CD4-positive, alpha-beta T cell (primary cell): ENCODE results near the gene ZMAT2. TPM values are rescaled to one million over a fixed set of nuclear protein-coding genes. Genes with fewer than 3 reads are reported as not detected.
A peak's percentile ranks its signal among the peaks of the same experiment; 100 is the strongest.

Experiments used
- ATAC-seq: fragments of 200-7000 bp; cut with Tn5 transposase; one replicate; pipeline ENCODE4 v1.10.0; 2022; ENCODE audit warnings: mild to moderate bottlenecking; ENCODE audit not compliant: poor library complexity
- CTCF ChIA-PET: fragments of 350-600 bp; sonication (Branson Sonifier 250); formaldehyde crosslinking; loops from one replicate; lab custom pipeline; 2021; ENCODE audit warnings: antibody characterized with exemption, inconsistent platforms; lab: Charles Lee
- POLR2A ChIA-PET: fragments of 350-600 bp; sonication (Branson Sonifier 250); formaldehyde crosslinking; loops from one replicate; lab custom pipeline; 2021; ENCODE audit warnings: antibody characterized with exemption, inconsistent platforms; lab: Charles Lee
- DNase-seq, 14 experiments: peaks; one replicate each; pipeline ENCODE4 v3.0.0-alpha.2; 2013 to 2020; ENCODE audit warnings: mixed read lengths in 2 of 14
- H3K27ac ChIP-seq, 2 donors: one replicate each; pipeline versions ENCODE4 v1.5.1 to v1.7.0; 2013; ENCODE audit warnings: low read length in 2 of 2, low read depth in 1 of 2, mild to moderate bottlenecking in 1 of 2
- H3K27me3 ChIP-seq, 2 experiments: 1 replicate in 1 of 2; 2 replicates in 1 of 2; pipeline versions ENCODE4 v1.6.1 to v1.7.0; 2013; ENCODE audit warnings: low read length in 2 of 2, control low read depth in 1 of 2, mild to moderate bottlenecking in 1 of 2, moderate library complexity in 1 of 2; ENCODE audit not compliant: insufficient read depth in 2 of 2, control insufficient read depth in 1 of 2
- H3K36me3 ChIP-seq: one replicate; pipeline ENCODE4 v1.6.1; 2013; ENCODE audit warnings: low read length, control low read depth; ENCODE audit not compliant: insufficient read depth
- H3K4me1 ChIP-seq: one replicate; pipeline ENCODE4 v1.6.1; 2013; ENCODE audit warnings: low read length, control low read depth; ENCODE audit not compliant: insufficient read depth
- H3K4me3 ChIP-seq: one replicate; pipeline ENCODE4 v1.5.1; 2013; ENCODE audit warnings: mild to moderate bottlenecking, low read length, moderate library complexity
- H3K9me3 ChIP-seq, 2 experiments: 1 replicate in 1 of 2; 2 replicates in 1 of 2; pipeline versions ENCODE4 v1.6.1 to v1.7.0; 2013; ENCODE audit warnings: low read length in 2 of 2, mild to moderate bottlenecking in 2 of 2, control low read depth in 1 of 2, moderate library complexity in 1 of 2; ENCODE audit not compliant: control insufficient read depth in 1 of 2, insufficient read depth in 1 of 2
- H3K27ac Mint-ChIP-seq: one replicate; pipeline ENCODE4 v1.8.0; 2020; ENCODE audit warnings: mixed read lengths
- H3K27me3 Mint-ChIP-seq: one replicate; pipeline ENCODE4 v1.8.0; 2021; ENCODE audit warnings: mixed read lengths
- H3K36me3 Mint-ChIP-seq: one replicate; pipeline ENCODE4 v1.8.0; 2021; ENCODE audit warnings: low read depth, mixed read lengths
- H3K4me1 Mint-ChIP-seq: one replicate; pipeline ENCODE4 v1.8.0; 2021; ENCODE audit warnings: low read depth, mixed read lengths
- H3K4me3 Mint-ChIP-seq: one replicate; pipeline ENCODE4 v1.8.0; 2020; ENCODE audit warnings: mild to moderate bottlenecking, mixed read lengths
- H3K9me3 Mint-ChIP-seq: one replicate; pipeline ENCODE4 v1.8.0; 2020; ENCODE audit warnings: mixed read lengths
- intact Hi-C, 2 experiments: fragments of 100-400 bp; cut with DNase I in 1 of 2; cut with micrococcal nuclease in 1 of 2; formaldehyde crosslinking; loops; one replicate each; pipeline versions ENCODE4 v1.15.1 to v1.9.0; 2023 to 2025; cut with DNase I, micrococcal nuclease
- total RNA-seq, 174 experiments: library from RNA in 2 of 174; stranded (reverse) in 2 of 174; gene quantifications; one replicate each; pipeline ENCODE4 v1.2.3 and lab custom pipeline; 2021 to 2026
- TF ChIP-seq, protein P1 (sequence below): fragments of 200-600 bp; IDR thresholded peaks from one replicate; pipeline ENCODE4 v1.8.0; 2022; ENCODE audit warnings: antibody characterized with exemption, mild to moderate bottlenecking

ZMAT2 gene
- total RNA-seq, 2 experiments from 2014 or later = 29.0 to 32.3 TPM

DNA sequence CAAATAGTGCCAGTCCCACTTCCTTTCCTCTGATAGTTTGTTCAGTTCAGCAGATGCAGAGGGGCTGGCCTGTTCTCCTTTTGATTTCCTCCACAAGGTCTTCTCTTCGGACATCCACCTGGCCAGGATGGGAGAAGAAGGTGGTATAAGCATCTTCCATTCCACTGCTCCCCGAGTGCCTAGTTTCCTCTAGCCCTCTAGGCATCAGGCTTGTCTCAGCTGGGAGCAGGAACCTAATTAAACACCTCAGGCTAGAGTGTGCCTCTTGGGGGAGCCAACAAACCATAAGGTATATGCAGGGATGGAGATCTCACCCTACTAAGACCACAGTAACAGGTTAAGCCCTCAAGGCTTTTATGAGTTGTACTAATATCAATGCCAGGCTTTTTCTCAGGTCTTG is 26.0 kb upstream of the ZMAT2 start:
- intact Hi-C loops = no loop called here
- ChIA-PET CTCF (interaction anchor here (1.4 kb wide), 1 partner anchor 15 kb away, joined by 4 read pairs; no protein-coding TSS in a partner anchor), POLR2A (interaction anchor here (0.7 to 1.9 kb wide), 3 partner anchors 26 to 144 kb away, joined by 3 to 6 read pairs (median 4); partner anchors contain the start of genes IK, NDUFA2 and ZMAT2)
- Mint-ChIP-seq H3K36me3 (peaks cover 83% of the 10 kb centered on the region), H3K9me3 (no peaks in the 10 kb centered on the region), H3K4me3 (no peak overlapping the region), H3K4me1 (no peaks in the 10 kb centered on the region), H3K27ac (peak overlapping the region; percentile 31), H3K27me3 (no peaks in the 10 kb centered on the region)
- TF ChIP-seq, protein P1, sequence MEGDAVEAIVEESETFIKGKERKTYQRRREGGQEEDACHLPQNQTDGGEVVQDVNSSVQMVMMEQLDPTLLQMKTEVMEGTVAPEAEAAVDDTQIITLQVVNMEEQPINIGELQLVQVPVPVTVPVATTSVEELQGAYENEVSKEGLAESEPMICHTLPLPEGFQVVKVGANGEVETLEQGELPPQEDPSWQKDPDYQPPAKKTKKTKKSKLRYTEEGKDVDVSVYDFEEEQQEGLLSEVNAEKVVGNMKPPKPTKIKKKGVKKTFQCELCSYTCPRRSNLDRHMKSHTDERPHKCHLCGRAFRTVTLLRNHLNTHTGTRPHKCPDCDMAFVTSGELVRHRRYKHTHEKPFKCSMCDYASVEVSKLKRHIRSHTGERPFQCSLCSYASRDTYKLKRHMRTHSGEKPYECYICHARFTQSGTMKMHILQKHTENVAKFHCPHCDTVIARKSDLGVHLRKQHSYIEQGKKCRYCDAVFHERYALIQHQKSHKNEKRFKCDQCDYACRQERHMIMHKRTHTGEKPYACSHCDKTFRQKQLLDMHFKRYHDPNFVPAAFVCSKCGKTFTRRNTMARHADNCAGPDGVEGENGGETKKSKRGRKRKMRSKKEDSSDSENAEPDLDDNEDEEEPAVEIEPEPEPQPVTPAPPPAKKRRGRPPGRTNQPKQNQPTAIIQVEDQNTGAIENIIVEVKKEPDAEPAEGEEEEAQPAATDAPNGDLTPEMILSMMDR = no peak
- Histone ChIP-seq H3K9me3 (no peaks in the 10 kb centered on the region), H3K36me3 (peaks cover 79% of the 10 kb centered on the region), H3K4me1 (no peaks in the 10 kb centered on the region), H3K4me3 (no peak overlapping the region), H3K27ac (no peak overlapping the region), H3K27me3 (no peaks in the 10 kb centered on the region)
- ATAC-seq (no peak), DNase-seq (no peak)

DNA sequence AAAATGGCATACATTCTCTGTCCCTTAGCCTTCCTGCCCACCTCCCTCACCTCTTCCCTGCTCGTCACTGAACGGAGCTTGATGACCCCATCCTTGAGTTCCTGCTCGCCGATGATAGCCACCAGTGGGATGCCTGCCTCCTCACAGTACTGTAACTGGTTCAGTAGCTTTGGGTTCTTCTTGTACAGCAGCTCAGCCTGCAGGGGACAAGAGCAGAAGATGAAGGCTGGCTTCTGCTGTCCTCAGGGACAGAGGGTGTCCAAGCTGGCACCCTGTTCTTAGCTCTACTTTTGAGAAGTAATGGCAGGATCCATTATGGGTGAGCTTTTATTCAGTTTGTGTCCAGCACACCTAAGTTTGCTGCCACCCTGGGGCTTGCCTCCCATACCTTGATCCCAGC is 25.6 kb upstream of the ZMAT2 start:
- H3K9me3 ChIP-seq = no peaks in the 10 kb centered on the region
- peaks cover 78% of the 10 kb centered on the region for H3K36me3 ChIP-seq
- no peak overlapping the region for H3K4me3 ChIP-seq
- H3K4me1 Mint-ChIP-seq = no peaks in the 10 kb centered on the region
- ChIA-PET CTCF (interaction anchor here (1.4 kb wide), 1 partner anchor 14 kb away, joined by 4 read pairs; no protein-coding TSS in a partner anchor), POLR2A (interaction anchor here (0.7 to 1.9 kb wide), 3 partner anchors 26 to 144 kb away, joined by 3 to 6 read pairs (median 4); partner anchors contain the start of genes IK, NDUFA2 and ZMAT2)
- peaks cover 83% of the 10 kb centered on the region for H3K36me3 Mint-ChIP-seq
- H3K9me3 Mint-ChIP-seq = no peaks in the 10 kb centered on the region
- no peaks in the 10 kb centered on the region for H3K4me1 ChIP-seq
- intact Hi-C loops = no loop called here
- H3K4me3 Mint-ChIP-seq = no peak overlapping the region
- TF ChIP-seq, protein P1 = no peak
- H3K27me3 ChIP-seq = no peaks in the 10 kb centered on the region
- ATAC-seq (no peak), DNase-seq (no peak)
- no peak overlapping the region for H3K27ac ChIP-seq
- H3K27ac Mint-ChIP-seq = no peak overlapping the region
- no peaks in the 10 kb centered on the region for H3K27me3 Mint-ChIP-seq

DNA sequence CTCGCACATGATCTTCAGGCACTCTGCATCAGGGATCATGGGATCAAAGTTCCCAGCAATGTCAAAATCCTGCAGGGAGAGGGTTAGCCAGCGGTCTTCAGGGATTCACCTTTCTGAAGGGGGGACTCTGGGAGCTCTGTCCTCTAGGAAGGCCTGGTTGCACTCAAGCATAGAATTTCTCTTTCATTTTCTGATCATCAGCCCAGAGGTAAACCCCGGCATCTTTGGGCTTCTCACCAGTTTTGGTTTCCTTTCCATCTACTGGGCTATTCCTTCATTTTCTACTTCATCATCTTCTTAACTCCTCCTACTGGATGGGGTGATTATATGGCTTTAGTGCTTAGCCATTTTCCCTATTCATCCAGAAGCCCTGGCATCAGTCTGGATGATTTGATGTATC is 22.3 kb upstream of the ZMAT2 start:
- DNase-seq (no peak), ATAC-seq (no peak)
- no peak overlapping the region for H3K4me3 ChIP-seq
- no peaks in the 10 kb centered on the region for H3K4me1 ChIP-seq
- ChIA-PET CTCF (no interaction called here), POLR2A (interaction anchor here (1.8 kb wide), 1 partner anchor 30 kb away, joined by 5 read pairs; the partner anchor contains the start of genes IK and NDUFA2)
- H3K9me3 Mint-ChIP-seq = no peaks in the 10 kb centered on the region
- H3K36me3 ChIP-seq = peaks cover 84% of the 10 kb centered on the region
- peaks cover 4% of the 10 kb centered on the region for H3K4me1 Mint-ChIP-seq
- no peak overlapping the region for H3K27ac Mint-ChIP-seq
- H3K27me3 Mint-ChIP-seq = no peaks in the 10 kb centered on the region
- intact Hi-C loops = no loop called here
- no peaks in the 10 kb centered on the region for H3K9me3 ChIP-seq
- H3K27me3 ChIP-seq = no peaks in the 10 kb centered on the region
- no peak overlapping the region for H3K27ac ChIP-seq
- TF ChIP-seq, protein P1 = no peak
- H3K4me3 Mint-ChIP-seq = no peak overlapping the region
- peaks cover 88% of the 10 kb centered on the region for H3K36me3 Mint-ChIP-seq
